GDM1 (cell line): Measurements from ENCODE around the gene LAMC2.

Experiments used
- DNase-seq: peaks from one replicate; lab custom pipeline; 2025; lab: John Stamatoyannopoulos, UW

The LAMC2 gene

DNA sequence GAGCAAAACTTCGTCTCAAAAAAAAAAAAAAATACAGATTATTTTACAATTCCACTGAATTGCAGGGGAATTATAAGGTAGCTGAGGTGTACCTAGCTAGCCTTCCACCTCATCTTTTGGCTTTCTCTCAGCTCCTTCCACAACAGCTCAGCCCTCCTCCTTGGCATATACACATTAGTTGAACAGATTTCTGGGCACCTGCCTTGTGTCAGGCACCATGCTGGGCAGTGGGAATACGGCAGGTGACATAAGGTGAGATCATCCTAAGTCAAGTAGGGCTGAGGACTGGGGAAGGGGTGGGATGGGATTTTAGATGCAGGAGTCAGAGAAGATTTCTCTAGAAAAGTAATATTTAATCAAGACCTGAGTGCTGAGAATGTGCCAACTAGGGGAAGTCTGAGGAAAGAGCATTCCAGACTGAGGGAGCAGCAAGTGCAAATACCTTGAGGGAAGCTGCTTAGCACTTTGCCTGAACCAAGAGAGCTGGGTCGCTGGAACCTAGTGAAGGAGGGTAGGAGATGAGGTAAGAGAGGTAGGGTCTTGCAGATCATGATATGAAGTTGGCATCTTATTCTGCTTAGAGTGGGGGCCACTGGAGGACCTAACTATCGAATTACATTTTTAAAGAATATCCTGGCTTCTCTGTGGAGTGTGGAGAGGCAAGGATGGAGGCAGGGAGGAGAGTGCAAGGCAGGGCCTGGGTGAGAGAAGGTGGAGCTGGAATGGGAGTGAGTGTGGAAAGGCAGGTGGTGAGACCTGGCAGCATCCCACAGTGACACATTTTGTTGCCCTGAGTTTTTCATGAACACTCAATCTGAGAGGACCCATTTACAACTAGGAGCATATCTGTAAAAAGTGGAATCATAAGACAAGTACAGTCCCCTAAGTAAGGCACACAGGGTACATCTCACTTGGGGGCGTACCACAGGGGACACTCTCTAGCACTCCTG, 28.2 kb downstream of the LAMC2 start:
- no peak for DNase-seq

DNA sequence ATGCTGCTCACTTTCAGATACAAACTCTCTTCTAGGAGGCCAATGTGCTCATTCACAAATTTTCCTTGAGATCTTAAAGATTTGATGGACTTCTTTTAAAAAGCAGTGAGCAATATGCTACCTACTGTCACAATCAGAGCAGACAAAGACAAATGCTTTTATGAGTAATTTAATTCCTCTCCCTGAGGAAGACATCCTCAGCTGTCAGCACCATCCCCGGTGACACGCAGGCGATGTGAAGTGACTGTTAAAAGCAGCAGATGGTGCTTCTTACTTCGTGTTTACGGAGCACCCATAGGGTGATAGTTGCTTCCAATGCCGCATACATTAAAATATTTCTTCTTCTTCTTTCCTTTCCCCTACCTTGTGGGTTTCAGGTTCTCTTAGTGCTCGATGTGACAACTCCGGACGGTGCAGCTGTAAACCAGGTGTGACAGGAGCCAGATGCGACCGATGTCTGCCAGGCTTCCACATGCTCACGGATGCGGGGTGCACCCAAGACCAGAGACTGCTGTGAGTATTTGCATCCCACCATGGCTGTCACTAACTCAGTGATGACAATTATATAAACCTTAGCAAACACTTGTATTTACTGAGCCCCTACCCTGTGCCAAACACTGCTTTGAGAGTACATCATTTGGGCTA, 29.1 kb downstream of the LAMC2 start:
- DNase-seq: no peak

DNA sequence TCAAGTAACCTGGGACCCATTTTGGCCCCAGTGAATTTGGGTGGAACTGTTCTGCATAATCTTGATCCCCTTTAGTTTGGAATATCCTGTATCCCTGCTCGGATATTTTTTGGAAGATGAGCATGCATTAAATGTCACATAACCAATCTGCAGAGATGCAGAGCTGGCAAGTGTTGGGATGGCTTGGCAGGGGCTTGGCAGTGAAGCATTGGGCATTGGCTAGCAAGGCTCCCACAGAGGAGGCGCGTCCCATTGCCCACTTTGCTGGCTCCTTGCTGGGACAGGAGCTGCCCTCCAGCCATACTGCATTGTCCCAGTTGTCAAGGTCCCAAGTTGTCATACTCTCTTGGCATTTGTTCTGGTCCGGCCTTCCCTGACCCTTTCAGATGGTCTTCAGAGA, 29.9 kb downstream of the LAMC2 start:
- DNase-seq: no peak

DNA sequence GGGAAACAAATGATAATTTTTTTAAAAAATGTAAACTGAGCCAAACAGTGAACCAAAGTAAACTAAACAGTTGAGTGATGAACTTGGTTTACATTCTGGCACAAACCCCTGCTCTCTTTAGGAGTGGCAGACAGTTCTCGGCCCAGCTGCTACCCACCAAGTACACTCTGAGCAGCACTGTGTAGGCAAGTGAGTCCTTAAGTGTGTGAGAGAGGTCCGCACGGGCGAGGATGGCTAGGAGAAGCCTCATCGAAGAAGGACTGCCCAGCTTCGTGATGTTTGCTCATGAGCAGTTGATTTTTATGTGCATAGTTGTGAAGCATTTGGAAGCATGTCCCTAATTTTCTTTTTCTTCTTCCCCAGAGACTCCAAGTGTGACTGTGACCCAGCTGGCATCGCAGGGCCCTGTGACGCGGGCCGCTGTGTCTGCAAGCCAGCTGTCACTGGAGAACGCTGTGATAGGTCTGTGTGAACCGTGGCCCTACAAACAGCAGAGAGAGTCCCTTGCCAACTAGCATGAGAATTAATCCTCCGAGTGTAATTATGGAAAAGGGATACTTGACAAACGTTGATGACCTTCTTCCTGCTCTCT, 32.1 kb downstream of the LAMC2 start:
- no peak for DNase-seq

DNA sequence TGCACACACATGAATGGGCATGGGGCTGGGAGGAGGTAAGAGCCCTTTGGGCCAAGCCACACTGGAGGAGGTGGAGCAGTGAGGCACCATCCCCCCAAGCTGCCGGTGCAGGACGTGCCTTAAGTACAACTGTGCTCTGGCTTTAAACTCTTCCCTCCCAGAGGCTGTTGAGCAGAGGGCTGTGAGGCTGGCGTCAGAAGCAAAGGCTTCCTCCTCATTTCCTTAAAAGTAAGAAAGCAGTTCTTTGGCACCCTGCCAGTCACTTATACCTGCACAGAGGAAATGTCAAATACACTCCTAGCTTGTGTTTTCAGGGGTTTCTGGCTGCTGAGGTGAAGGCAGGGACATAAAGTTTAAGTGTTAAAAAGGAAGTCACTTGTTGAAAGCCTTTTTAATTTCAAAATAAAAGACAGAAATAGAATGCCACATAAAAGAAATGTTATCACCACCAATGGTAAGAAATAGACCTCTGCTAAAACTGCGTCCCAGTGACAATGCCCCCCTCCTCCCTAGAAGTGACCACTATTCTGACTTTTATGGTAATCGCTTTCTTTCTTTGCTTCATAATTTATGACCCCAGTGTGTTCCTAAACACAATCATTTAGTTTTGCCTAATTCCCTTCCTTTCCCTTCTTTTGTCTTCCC, 33.0 kb downstream of the LAMC2 start:
- peak; percentile 43 for DNase-seq

DNA sequence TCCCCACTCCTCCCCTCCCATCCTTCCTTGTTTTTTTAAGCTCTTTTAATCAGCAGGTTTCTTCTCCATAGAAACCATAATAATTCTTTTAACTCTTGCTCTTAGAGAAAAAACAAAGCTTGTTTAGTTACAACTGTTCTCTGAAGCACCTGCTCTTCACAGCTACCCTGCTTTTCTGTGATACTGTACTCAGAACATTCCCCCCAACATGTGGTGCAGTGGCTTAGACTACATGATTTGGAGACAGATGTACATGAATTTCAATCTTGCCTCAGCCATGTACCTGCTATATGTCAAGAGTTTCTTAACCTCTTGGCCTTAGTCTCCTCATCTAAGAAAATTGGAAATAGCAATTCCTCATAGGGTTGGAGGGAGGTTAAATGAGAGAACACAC, 33.5 kb downstream of the LAMC2 start:
- DNase-seq: no peak

DNA sequence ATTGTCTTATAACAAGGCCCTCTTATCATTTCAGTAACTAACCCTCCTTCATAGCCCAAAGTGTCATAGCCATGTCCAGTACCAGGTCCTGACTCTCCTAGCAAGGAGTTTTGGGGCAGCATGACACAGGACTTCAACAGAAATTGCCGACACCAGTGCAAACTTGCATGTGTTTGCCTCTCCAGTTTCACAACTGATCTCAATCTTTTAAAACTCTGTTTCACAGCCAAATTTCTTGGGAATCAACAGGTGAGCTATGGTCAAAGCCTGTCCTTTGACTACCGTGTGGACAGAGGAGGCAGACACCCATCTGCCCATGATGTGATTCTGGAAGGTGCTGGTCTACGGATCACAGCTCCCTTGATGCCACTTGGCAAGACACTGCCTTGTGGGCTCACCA, 36.8 kb downstream of the LAMC2 start:
- no peak for DNase-seq

DNA sequence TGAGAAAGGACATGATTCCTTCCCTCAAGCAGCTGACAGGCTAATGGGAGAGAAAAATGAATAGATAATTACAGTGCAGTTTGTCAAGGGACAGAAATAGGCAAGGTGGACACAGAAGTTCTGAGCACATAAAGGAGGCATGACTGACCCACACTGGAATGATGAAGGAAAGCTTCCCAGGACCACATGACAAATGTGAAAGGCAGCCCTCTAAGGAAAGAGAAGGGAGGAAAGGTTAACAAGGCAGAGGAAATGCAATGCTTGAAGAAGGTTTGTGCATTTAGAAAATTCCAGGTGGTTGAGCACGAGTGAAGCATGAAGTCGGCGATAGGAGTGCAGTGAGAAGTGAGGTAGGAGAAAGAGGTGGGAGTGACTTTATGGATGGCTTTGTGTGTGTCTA, 37.4 kb downstream of the LAMC2 start:
- no peak for DNase-seq

DNA sequence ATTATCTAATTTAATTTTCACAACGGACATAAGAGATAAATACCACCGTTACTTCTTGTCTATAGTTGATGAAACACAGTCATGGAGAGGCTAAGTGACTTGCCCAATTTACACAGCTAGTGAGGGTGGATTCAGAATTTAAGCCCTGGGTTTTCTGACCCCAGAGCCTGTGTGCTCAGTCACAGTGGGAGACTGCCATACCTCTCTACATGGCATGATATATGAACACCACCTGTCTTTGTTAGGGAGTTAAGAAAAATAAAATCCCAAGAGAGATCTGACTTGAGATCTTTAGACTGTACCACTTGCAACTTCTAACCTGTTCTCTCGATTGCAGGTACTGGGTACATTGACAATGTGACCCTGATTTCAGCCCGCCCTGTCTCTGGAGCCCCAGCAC, 40.3 kb downstream of the LAMC2 start:
- no peak for DNase-seq

DNA sequence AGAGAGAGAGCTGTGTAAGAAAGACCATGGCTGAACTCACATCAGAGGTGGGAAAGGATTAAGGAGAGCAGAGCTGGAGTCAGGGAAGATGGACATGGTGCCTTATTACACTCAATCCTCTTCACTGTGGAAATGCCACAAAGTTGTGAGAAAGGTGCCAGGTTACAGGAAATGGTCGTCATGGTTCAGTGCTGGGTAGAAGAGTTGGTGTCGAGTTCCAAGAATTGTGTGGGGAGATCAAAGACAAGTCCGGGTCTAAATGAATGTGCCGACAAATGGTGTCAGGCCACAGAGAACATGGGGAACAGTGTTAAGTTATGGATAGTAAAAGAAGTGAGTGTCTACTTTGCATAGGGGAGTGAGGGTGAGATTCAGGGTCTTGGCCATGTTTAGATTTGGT, 40.9 kb downstream of the LAMC2 start:
- DNase-seq: no peak

DNA sequence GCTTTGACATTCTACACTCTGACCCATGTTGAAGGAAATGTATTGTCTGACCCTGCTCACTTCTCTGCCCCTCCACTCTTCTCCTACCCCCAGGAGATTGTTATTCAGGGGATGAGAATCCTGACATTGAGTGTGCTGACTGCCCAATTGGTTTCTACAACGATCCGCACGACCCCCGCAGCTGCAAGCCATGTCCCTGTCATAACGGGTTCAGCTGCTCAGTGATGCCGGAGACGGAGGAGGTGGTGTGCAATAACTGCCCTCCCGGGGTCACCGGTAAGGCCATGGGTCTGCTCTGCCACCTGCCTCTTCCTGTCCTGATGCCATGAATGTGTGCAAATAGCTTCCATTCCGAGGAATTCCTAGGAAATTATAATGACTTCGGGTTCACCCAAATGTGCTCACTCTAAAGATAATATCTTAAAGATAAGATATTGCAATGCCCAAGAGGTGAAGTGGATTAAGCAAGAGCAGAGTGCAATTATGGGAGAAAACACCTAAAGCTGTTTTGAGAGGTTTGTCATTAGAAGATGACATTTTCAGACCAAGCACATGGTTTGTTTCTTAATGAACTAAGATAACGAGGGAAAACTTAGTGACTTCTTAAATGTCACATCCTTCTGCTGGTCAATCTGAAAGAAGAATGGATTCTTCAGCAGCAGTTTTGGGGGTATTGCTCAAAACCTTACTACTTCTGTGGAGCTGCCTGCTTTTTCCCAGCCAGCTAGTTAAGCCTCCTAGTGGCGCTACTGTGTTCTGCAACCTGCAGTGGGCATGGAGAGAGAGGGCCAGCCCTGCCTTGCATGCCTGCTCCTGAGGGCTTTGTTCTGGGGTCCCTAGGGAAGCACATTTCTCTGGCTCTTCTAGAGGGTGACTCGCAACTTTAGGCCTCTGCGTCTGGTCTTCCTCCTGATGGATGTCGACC, 41.6 kb downstream of the LAMC2 start:
- DNase-seq: no peak

DNA sequence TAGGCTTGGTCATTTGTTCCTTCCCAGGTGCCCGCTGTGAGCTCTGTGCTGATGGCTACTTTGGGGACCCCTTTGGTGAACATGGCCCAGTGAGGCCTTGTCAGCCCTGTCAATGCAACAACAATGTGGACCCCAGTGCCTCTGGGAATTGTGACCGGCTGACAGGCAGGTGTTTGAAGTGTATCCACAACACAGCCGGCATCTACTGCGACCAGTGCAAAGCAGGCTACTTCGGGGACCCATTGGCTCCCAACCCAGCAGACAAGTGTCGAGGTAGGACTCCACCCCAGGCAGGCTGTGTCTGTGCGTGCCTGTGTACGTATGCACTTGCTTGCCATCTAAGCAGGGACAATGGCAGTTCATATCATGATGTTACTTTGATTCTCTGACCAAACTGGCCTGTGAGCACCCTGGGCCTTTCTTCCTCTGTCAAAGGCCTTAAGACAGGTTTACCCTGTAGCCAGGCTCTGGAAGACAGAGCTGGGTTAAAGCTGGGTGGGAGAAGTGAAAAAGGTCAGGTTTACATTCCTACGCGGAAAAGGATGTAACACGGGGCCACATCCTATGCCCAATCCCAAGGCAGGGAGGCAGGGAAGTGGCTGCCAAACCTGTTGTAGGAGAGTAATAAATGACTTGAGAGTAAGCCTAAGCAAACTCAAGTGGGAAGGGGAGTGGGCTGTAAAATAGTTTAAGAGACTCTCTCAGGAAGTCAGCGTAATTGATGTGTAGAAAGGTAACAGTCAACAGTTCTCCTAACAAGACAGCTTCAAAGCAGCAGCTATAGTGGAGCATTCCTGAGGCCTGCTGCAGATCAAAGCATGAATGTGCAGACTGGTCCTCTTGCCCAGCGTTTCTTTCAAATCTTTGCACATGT, 42.5 kb downstream of the LAMC2 start:
- DNase-seq: no peak

DNA sequence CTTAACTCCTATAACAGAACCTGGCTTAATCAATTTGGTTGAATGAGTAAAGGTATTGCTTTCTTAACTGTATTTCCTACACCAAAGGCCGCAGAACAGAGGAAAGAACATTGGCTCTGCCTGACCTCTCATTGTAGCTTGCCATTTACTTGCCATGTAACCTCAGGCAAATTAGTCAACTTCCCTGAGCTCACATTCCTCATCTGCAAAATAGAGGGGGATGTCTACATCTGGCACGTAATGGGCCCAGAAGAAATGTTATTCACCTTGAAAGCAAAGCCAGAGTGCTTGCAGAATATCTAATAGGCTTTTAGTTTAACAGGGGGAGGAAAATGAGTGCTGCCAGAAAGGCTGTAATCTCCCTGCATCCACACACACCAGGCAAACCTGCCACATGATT, 44.3 kb downstream of the LAMC2 start:
- no peak for DNase-seq

DNA sequence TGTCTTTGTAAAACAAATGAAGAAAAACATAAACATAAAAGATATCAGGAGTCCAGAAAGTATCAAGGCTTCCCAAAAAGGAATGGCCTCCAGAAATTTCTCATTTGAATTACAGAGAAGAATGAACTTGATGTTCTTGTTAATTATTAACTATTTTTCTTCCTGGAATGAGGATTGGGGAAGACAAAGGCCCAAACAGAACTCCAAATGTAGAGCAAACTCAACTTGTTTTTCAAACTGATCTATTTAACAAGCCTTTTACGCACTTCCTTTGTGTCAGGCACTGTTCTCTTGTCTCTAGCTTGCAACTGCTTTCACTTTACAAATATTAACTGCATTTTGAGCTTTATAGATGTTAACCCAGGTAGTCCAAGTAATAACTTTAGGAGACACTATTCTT, 45.5 kb downstream of the LAMC2 start:
- no peak for DNase-seq

DNA sequence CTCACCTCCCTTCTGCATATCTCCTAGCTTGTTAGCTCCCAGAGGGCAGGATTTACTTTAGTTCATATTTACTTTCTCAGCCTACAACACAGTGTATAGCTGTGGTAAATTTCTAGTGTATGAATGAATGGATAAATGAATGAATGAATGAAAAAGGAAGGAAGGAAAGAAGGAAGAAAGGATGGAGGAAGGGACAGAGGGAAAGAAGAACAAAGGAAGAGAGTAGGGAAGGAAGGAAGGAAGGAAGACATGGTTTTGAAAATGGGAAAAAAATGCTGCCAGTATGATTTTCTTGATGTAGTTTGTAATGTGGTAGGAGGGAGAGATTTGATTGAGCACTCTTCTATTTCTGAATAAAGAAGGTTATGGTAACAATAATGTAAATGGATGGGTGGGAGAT, 47.0 kb downstream of the LAMC2 start:
- no peak for DNase-seq

DNA sequence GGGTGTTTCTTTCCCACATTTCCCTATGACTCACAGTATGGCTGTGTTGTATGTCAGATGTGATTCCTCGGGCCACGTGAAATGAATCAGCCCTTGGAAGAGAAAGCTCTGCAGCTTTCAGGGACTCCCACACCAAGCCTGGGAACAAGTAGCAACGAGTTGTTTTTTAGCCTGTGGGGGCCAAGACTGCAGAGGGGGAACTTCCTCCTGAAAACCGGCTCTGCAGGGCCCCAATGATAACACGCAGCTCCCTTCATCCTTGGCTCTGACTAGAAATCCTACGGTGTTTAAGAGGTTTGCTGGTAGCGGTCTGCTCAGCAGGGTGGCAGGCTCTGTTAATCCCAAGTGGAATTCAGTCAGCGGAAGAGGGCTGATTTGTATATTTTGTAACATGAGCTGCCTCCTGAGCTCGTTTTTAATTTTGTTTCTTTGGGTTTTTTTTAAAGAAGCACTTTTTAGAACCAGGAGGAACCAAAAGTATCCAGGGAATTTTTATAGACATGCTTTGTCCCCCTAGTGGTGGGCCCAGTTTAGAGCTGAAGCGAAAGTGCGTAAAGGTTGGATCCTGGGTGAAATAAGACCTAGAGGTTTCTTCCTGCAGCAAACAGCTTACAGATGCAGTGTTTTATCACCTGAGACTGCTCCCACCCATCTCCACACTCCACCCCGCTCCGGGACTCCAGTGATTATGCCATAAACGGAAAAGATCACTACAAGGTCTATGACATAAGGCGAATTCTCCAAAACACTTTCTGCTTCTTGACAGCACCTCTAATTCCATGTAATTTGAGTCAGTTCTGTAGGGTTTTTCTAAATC, 48.8 kb downstream of the LAMC2 start:
- no peak for DNase-seq

DNA sequence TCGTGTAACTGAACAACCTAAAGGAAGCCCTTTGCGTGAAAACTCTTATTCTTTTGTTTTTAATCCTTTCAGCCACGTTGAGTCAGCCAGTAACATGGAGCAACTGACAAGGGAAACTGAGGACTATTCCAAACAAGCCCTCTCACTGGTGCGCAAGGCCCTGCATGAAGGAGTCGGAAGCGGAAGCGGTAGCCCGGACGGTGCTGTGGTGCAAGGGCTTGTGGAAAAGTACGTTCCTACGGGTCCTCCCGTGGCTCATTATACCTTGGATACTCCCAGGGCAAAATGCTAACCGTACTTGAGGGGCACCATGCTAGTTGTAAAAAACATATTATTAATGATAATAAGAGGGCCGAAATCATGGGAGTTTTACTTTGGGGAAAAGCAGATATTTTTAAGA, 49.4 kb downstream of the LAMC2 start:
- no peak for DNase-seq

DNA sequence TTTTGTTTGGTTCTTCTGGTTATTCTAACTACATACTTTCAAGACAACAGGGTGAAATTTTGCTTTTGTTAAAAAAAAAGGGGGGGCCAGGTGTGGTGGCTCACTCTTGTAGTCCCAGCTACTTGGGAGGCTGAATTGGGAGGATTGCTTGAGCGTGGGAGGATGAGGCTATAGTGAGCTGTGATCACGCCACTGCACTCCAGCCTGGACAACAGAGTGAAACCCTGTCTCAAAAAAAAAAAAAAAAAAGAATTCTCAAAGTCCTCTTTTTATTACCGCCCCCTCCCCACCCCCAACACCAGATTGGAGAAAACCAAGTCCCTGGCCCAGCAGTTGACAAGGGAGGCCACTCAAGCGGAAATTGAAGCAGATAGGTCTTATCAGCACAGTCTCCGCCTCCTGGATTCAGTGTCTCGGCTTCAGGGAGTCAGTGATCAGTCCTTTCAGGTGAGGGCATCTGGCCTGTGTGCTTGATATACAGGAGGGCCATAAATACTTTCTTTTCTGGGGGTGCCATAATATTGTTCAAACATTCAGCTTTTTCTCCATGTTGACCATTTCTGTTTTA, 50.2 kb downstream of the LAMC2 start:
- DNase-seq: no peak

DNA sequence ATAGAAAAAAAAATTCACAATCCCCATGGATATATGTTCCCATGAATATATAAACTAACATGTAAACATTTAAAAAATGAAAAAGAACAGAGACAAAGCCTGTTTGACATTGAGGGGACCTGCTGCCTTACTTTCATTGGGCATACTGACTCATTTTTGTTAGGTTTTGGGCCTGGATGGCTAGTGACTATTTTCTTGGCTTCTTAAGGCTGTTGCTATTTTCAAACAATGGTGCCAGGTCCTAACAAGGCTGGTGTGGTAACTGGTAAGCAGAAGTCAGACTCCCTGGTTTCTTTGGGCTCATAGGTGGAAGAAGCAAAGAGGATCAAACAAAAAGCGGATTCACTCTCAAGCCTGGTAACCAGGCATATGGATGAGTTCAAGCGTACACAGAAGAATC, 51.0 kb downstream of the LAMC2 start:
- no peak for DNase-seq
